ENCODE measurements around the gene TOM1. TPM values are rescaled to one million over a fixed set of nuclear protein-coding genes. Genes with fewer than 3 reads are reported as not detected.
"Not testable (repeated sequence)": the region's sequence is repeated elsewhere in the genome, so short reads cannot be mapped to it uniquely, and the experiment has no call there.

TOM1 gene
- total RNA-seq, 1 donor from 2014 or later: 78.6 TPM

DNA sequence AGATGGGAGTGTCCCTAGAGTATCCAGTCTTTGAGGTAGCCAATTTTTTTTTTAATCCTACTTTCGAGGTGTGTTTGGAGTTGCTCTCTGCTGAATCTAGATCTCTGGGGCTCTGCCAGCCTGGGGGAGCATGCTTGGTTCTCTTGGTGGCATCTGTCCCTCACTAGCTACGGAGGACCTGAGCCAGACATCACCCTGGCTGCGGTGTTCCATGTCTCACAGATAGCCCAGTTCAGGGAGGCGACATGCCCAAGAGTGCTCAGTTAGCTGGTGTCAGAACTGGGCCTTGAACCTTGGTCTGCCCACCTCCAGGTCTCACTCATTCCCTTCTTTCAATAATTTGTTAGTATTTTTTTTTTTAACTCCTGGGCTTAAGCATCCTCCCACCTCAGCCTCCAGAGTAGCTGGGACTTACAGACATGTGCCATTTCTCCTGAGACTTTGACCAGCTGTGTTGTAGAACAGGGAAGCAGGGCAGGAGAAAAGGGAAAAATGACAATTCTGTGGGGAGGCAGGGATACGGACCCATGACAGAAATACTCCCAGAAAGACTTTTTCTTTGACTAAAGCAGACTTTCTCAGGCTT is 81.8 kb downstream of the TOM1 start:
- ATAC-seq (peak; percentile 3), DNase-seq (no peak)
- intact Hi-C loops (cut with micrococcal nuclease): no loop called here

DNA sequence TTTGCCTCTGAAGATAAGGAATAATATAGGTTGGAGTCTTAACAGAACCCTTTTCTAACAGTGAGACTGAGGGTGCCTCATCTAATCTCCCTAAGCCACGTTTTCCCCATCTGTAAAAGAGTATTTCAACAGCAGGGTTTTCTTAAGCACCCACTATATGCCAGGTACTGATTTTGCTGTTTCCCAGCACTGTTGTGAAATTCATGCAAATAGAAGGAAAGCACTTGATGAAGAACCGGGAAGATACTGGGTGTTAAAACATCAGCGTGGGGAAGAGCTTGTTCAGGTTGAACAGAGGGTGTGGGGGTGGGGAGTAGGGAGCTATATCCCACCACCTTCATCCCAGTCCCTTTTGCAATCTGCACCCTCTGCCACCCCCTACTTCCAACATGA is 84.0 kb downstream of the TOM1 start:
- no peak for ATAC-seq
- intact Hi-C loops (cut with micrococcal nuclease): no loop called here
- DNase-seq: no peak

DNA sequence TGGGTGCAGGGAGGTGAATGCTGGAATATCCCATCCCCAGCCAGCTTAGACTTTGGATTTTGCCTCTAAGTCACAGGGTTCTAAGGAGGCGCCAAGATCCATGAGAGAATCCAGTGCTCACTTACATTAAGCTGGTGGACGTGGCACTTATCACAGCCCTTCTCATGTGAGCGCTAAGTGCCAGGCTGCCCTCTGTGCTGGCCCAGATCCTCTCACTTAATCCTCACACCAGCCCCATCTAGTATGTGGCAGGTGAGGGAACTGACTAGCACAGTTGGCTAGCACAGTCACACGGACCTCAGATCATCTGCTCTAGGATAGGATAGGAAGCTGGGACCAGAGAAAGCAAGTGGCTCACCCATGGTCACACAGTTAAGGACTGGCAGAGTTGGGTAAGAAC is 84.8 kb downstream of the TOM1 start:
- intact Hi-C loops (cut with micrococcal nuclease): no loop called here
- no peak for ATAC-seq
- DNase-seq: no peak

DNA sequence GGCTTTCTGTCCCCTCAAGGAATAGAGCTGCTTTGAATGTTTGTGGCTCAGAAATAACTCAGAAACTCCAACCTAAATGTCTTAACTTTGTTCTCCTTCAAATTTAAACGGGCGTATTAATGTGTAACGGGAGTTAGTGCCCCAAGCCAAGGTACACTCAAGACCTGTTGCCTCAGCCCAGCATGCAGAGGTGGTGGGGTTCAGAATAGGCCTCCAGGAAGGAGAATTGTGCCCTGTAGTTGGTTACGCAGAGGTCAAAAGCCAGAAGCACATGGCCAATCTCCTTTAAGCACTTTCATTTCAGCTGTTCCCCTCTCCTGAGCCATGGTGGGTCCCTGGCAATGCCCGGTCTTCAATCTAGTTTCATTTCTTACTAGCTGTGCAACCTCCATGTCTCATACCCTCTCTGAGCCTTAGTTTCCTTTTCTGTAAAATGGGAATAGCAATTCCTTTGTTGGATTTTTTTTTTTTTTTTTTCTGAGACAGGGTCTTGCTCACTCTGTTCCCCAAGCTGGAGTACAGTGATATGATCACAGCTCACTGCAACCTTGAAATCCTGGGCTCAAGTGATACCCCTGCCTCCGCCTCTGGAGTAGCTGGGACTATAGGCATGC is 85.4 kb downstream of the TOM1 start:
- DNase-seq (no peak), ATAC-seq (no peak)
- intact Hi-C loops (cut with micrococcal nuclease): no loop called here

DNA sequence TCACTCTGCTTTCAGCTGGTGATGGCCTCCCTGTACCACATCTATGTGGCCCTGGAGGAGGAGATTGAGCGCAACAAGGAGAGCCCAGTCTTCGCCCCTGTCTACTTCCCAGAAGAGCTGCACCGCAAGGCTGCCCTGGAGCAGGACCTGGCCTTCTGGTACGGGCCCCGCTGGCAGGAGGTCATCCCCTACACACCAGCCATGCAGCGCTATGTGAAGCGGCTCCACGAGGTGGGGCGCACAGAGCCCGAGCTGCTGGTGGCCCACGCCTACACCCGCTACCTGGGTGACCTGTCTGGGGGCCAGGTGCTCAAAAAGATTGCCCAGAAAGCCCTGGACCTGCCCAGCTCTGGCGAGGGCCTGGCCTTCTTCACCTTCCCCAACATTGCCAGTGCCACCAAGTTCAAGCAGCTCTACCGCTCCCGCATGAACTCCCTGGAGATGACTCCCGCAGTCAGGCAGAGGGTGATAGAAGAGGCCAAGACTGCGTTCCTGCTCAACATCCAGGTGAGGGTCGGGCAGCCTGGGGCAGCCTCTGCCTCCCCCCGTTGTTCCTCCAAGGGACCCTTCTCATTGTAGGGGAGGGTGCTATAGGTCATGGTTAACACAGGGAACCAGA is 87.1 kb downstream of the TOM1 start:
- no peak for ATAC-seq
- intact Hi-C loops (cut with micrococcal nuclease): no loop called here
- DNase-seq: no peak

DNA sequence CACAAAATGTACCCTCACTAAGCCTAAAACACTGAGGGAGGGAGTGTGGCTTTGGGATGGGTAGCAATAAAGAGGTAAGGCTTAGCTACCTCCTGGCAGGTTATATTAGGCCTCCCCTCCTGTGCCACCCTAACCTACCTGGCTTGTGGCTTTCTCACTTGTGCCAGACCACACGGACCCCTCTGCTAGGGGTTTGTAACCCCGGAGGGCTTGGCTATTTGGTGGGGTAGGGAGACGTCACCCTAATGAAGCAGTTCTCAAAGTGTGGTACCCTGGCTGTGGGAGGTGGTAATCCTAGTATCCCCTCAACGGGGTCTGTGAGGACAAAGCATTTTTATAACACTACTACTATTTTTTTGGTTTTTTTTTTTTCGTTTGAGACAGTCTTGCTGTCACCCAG is 91.2 kb downstream of the TOM1 start:
- no peak for ATAC-seq
- intact Hi-C loops (cut with micrococcal nuclease): no loop called here
- DNase-seq: no peak

DNA sequence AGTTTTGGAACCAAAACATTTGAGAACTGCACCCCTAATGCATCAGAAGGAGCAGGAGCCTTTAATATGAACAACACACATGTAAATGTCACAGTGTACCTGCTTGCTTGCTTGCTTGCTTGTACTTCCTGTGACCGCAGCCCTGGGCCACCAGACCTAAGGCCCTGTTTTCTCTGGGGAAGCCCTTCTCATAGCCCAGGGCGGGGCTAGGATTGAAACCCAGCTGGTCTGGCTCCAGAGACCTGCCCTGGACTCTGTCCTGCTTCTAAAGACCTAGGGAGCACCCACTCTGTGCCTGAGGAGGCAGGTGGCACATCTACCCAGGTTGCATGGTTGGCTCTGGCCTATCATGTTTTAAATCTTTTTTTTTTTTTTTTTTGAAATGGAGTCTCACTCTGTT is 92.7 kb downstream of the TOM1 start:
- ATAC-seq (no peak), DNase-seq (no peak)
- intact Hi-C loops (cut with micrococcal nuclease): no loop called here

DNA sequence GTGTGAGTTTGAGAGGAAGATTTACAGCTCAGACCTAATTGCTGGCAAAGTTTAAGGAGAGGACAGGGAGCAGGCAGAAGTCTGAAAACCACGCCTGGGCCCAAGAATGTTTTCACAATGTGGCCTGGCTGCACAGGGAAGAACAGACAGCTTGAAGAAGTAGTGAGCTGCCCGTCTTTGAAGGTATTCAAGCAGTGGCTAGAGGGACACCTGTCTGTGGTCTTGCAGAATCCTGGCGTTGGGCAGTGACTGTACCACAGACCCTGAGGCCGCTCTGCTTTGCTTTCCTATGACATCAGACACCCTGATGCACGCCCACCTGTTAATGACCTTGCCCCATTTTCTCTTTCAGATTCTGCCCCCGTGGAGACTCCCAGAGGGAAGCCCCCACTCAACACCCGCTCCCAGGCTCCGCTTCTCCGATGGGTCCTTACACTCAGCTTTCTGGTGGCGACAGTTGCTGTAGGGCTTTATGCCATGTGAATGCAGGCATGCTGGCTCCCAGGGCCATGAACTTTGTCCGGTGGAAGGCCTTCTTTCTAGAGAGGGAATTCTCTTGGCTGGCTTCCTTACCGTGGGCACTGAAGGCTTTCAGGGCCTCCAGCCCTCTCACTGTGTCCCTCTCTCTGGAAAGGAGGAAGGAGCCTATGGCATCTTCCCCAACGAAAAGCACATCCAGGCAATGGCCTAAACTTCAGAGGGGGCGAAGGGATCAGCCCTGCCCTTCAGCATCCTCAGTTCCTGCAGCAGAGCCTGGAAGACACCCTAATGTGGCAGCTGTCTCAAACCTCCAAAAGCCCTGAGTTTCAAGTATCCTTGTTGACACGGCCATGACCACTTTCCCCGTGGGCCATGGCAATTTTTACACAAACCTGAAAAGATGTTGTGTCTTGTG is 93.7 kb downstream of the TOM1 start:
- DNase-seq (no peak), ATAC-seq (no peak)
- intact Hi-C loops (cut with micrococcal nuclease): no loop called here

DNA sequence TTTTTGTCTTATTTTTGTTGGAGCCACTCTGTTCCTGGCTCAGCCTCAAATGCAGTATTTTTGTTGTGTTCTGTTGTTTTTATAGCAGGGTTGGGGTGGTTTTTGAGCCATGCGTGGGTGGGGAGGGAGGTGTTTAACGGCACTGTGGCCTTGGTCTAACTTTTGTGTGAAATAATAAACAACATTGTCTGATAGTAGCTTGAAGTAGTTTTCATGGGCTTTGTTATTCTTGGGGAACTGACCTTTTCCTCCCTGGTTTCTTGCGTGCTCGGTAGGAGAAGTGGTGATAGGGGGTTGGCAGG is 94.3 kb downstream of the TOM1 start:
- intact Hi-C loops (cut with micrococcal nuclease): no loop called here
- ATAC-seq: no peak
- DNase-seq: no peak

DNA sequence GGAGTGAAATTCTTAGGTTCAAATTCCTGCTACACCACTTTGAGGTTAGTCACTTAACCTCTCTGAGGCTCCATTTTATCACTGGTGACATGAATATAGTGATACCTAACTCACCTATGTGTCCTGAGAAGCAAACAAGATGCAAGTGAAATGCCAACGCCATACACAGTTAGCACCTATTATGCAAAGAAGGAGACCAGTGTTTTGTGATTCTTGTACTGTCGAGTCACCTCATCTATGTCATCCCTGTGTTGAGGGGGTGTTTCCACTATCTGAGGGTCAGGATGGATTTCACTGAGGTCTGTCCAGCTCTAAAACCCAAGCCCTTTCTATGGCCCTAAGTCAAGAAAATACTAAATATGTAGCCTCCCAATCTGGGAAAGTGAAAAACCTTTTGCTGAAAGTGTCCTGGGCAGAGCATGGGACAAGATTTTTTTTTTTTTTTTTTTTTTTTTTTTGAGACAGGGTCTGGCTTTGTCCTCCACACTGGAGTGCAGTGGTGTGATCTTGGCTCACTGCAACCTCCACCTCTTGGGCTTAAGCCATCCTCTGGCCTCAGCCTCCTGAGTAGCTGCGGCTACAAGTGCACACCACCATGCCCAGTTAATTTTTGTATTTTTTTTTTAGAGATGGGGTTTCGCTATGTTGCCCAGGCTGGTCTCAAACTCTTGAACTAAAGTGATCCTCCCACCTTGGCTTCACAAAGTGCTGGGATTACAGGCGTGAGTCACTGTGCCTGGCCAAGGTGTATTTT is 95.3 kb downstream of the TOM1 start:
- intact Hi-C loops (cut with micrococcal nuclease): no loop called here
- no peak for ATAC-seq

DNA sequence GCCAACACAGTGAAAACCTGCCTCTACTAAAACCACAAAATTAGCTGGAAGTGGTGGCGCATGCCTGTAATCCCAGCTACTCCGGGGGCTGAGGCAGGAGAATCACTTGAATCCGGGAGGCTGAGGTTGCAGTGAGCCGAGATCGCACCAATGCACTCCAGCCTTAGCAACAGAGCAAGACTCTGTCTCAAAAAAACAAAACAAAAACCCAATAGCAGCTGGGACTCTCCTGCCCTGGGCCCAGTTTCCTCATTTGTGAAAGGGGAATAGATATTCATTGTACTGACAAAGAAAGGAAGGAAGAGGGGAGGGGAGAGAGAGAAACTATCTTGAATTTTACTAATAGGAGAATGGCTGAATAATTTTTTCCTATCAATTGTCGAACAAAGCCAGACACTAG is 96.9 kb downstream of the TOM1 start:
- DNase-seq; intact Hi-C loops (cut with micrococcal nuclease); ATAC-seq: not testable (repeated sequence)

More for the DNA sequence above, 95.3 kb downstream of the TOM1 start:
- DNase-seq: no peak

DNA sequence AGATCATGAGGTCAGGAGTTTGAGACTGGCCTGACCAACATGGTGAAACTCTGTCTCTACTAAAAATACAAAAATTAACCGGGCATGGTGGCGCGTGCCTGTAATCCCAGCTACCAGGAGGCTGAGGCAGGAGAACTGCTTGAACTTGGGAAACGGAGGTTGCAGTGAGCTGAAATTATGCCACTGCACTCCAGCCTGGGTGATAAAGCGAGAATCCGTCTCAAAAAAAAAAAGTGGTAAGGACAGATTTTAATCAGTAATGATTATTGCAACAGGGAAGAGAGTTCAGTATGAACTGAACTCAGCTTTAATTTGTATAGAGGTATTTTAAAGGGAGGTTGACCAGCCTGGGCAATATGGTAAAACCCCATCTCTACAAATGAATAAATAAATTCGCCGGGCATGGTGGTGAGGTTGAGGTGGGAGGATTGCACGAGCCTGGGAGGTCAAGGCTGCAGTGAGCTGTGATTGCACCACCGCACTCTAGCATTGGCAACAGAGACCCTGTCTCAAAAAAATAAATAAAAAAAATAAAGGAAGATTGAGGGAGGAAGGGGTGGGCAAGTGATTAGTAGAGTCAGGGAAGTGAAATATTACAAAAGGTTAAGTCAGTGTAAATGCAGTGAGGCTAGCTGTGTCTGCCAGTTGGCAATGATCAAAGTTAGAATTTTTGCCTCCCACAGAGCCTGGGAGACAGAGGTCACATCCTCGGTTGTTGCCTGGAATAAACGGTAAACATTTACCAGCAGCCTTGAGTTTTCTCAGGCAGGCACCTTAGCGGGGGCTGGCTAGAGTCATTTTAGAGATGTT is 97.6 kb downstream of the TOM1 start:
- intact Hi-C loops (cut with micrococcal nuclease): no loop called here
- no peak for ATAC-seq
- no peak for DNase-seq

Small RNA genes lying within 50 kb of the gene (microRNA-seq; reads per million reads assigned to microRNA genes)
- gene MIR3909 (ENCODE audit: borderline number of aligned reads): 6.9 reads per million
- gene MIR6069 (ENCODE audit: borderline number of aligned reads): not detected

Other genes starting within 250 kb of the TOM1 start
- not detected for gene ISX, start 233.7 kb upstream of the TOM1 start, total RNA-seq
- 10.5 TPM for gene HMGXB4, start 42.4 kb upstream of the TOM1 start, total RNA-seq
- gene HMOX1, start 81.2 kb downstream of the TOM1 start, total RNA-seq: 3.8 TPM
- 10.8 TPM for gene MCM5, start 100.2 kb downstream of the TOM1 start, total RNA-seq
- 9.4 TPM for gene RASD2, start 240.9 kb downstream of the TOM1 start, total RNA-seq

All from left ventricle myocardium superior (tissue), 1 donor.